Measurements from ENCODE around the gene CTIF. TPM values are rescaled to one million over a fixed set of nuclear protein-coding genes. Genes with fewer than 3 reads are reported as not detected.
"Not testable (repeated sequence)": the region's sequence is repeated elsewhere in the genome, so short reads cannot be mapped to it uniquely, and the experiment has no call there.

CTIF gene
- 24.9 and 29.1 TPM in 2 replicates for total RNA-seq
- polyA plus RNA-seq (2012) = 148 TPM

GRCh38 chr18:48538531-48539405, at the start of gene CTIF:
Gene CTIF (plus strand): TSS chr18:48539031. CDS start chr18:48619566, 80,535 bp downstream.
- peak; percentile 97 for DNase-seq (ENCODE audit: low read depth)

GRCh38 chr18:48490641-48491293, 48.1 kb upstream of the CTIF start:
- no peak for DNase-seq (ENCODE audit: low read depth)

GRCh38 chr18:48492880-48493279, 46.0 kb upstream of the CTIF start:
- DNase-seq (ENCODE audit: low read depth) = no peak

- DNase-seq (ENCODE audit: low read depth) = no peak
These were observed 45.2 kb upstream of the CTIF start for GRCh38 chr18:48493434-48494230.

- no peak for DNase-seq (ENCODE audit: low read depth)
These were observed 41.0 kb upstream of the CTIF start for GRCh38 chr18:48497863-48498262.

GRCh38 chr18:48500517-48500916, 38.3 kb upstream of the CTIF start:
- no peak for DNase-seq (ENCODE audit: low read depth)

GRCh38 chr18:48502906-48503305, 35.9 kb upstream of the CTIF start:
- DNase-seq (ENCODE audit: low read depth) = no peak

GRCh38 chr18:48504819-48505218, 34.0 kb upstream of the CTIF start:
- no peak for DNase-seq (ENCODE audit: low read depth)

- DNase-seq (ENCODE audit: low read depth) = not testable (repeated sequence)
These were observed 31.8 kb upstream of the CTIF start for GRCh38 chr18:48506983-48507568.

GRCh38 chr18:48512498-48512897, 26.3 kb upstream of the CTIF start:
- DNase-seq (ENCODE audit: low read depth) = not testable (repeated sequence)

- no peak for DNase-seq (ENCODE audit: low read depth)
These were observed 24.0 kb upstream of the CTIF start for GRCh38 chr18:48514786-48515185.

- no peak for DNase-seq (ENCODE audit: low read depth)
These were observed 21.8 kb upstream of the CTIF start for GRCh38 chr18:48517048-48517447.

- no peak for DNase-seq (ENCODE audit: low read depth)
These were observed 19.3 kb upstream of the CTIF start for GRCh38 chr18:48519431-48520100.

GRCh38 chr18:48521723-48522122, 17.1 kb upstream of the CTIF start:
- DNase-seq (ENCODE audit: low read depth) = no peak

GRCh38 chr18:48525671-48526070, 13.2 kb upstream of the CTIF start:
- no peak for DNase-seq (ENCODE audit: low read depth)

GRCh38 chr18:48527461-48527860, 11.4 kb upstream of the CTIF start:
- DNase-seq (ENCODE audit: low read depth) = no peak

- no peak for DNase-seq (ENCODE audit: low read depth)
These were observed 10.0 kb upstream of the CTIF start for GRCh38 chr18:48528861-48529260.

GRCh38 chr18:48529796-48530195, 9.0 kb upstream of the CTIF start:
- DNase-seq (ENCODE audit: low read depth) = peak; percentile 95

- no peak for DNase-seq (ENCODE audit: low read depth)
These were observed 8.3 kb upstream of the CTIF start for GRCh38 chr18:48530399-48531081.

GRCh38 chr18:48531082-48531403, 7.8 kb upstream of the CTIF start:
- no peak for DNase-seq (ENCODE audit: low read depth)

Measured in myocyte (in vitro differentiated cells).